ENCODE measurements around the gene AGT.

The AGT gene

DNA sequence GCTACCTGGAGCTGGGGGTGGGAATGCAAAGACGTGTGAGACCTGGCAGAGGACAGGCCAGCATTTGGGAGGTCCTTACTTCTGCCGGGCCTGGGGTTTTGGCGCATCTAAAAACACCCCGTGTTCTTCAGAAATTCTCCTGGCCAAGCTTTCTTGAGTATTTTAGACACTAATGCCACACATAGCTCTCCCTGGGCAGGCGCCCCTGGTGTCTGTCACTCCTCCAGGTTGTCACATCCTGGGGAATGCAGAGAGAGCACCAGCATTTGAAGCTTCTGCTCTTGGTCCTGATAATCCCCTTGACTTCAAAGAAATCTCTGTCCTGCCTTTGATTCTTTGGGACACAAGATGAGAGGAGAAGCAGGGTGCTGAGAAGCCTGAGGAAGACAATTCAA lies 39.3 kb upstream of the AGT start:
- H3K9me3 ChIP-seq (ENCODE audit: control insufficient read depth, low read length), result no peaks in the 10 kb centered on the region
- peaks cover 30% of the 10 kb centered on the region for H3K4me1 ChIP-seq (ENCODE audit: control insufficient read depth, insufficient read depth, low read length)
- no peaks in the 10 kb centered on the region for H3K36me3 ChIP-seq (ENCODE audit: control insufficient read depth, insufficient read depth, low read length)
- no peak overlapping the region for H3K4me3 ChIP-seq (ENCODE audit: insufficient read depth, low read depth, low read length)
- 82 to 83% methylated on average over 5 of the region's 5 CpGs for WGBS, 2 experiments
- H3K27me3 ChIP-seq (ENCODE audit: control insufficient read depth, insufficient read depth, low read length, poor library complexity, severe bottlenecking), result no peaks in the 10 kb centered on the region
- H3K27ac ChIP-seq (ENCODE audit: insufficient read depth, low read depth, low read length, poor library complexity, severe bottlenecking), result peak overlapping the region; percentile 87

DNA sequence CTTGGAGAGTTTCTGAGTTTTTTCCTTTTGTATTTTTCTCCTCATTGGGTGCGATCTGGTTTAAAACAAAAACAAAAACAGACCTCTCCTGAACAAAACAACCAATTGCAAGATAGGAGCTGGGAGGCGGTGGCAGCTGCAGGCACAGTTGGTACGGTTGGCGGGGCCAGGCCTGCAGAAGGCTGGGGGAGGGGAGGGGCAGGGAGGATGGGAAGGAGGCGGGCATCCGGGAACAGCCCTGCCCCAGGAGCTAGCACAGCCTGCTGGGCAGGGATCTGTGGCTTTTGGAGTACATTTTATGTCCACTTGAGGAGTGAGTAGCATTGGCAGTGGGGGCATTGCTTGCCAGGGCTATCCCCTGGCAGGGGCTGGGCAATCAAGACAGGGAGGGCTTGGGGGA lies 38.5 kb upstream of the AGT start:
- Histone ChIP-seq H3K9me3 (ENCODE audit: control insufficient read depth, low read length) (no peaks in the 10 kb centered on the region), H3K27me3 (ENCODE audit: control insufficient read depth, insufficient read depth, low read length, poor library complexity, severe bottlenecking) (no peaks in the 10 kb centered on the region), H3K4me3 (ENCODE audit: insufficient read depth, low read depth, low read length) (no peak overlapping the region), H3K4me1 (ENCODE audit: control insufficient read depth, insufficient read depth, low read length) (peaks cover 30% of the 10 kb centered on the region), H3K36me3 (ENCODE audit: control insufficient read depth, insufficient read depth, low read length) (no peaks in the 10 kb centered on the region), H3K27ac (ENCODE audit: insufficient read depth, low read depth, low read length, poor library complexity, severe bottlenecking) (no peak overlapping the region)
- 47 to 55% methylated on average over 5 to 6 of the region's 6 CpGs for WGBS, 2 experiments

DNA sequence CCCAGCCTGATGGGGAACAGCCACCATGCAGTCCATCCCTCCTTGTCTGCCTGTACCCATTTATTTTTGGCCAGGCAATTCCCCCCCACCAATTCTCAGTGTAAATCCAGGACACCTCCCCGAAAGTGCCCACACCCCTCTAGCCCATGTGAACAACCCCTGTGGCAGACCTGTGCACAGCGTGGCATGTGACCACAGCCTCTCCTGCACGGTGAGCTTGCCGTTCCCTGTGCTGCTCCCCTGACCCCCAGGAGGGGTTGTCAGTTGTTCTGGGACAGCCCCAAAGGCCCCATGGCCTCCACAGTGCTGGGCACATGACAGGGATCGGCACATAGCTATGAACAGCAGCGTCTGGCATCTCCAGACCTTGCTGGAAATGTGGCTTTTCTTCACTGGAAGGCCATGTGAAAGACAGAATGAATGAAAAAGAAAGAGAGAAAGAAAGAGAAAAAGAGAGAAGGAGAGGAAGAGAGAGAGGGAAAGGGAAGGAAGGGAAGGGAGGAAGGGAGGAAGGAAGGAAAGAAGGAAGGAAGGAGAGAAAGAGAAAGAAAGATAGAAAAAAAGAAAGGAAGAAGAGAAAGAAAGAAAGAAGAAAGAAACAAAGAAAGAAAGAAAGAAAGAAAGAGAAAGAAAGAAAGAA lies 37.2 kb upstream of the AGT start:
- Histone ChIP-seq H3K36me3 (ENCODE audit: control insufficient read depth, insufficient read depth, low read length) (no peaks in the 10 kb centered on the region), H3K27me3 (ENCODE audit: control insufficient read depth, insufficient read depth, low read length, poor library complexity, severe bottlenecking) (no peaks in the 10 kb centered on the region), H3K9me3 (ENCODE audit: control insufficient read depth, low read length) (no peaks in the 10 kb centered on the region), H3K4me3 (ENCODE audit: insufficient read depth, low read depth, low read length) (no peak overlapping the region), H3K27ac (ENCODE audit: insufficient read depth, low read depth, low read length, poor library complexity, severe bottlenecking) (no peak overlapping the region), H3K4me1 (ENCODE audit: control insufficient read depth, insufficient read depth, low read length) (peaks cover 30% of the 10 kb centered on the region)
- WGBS, 2 experiments, result 83 to 86% methylated on average over 6 of the region's 6 CpGs

DNA sequence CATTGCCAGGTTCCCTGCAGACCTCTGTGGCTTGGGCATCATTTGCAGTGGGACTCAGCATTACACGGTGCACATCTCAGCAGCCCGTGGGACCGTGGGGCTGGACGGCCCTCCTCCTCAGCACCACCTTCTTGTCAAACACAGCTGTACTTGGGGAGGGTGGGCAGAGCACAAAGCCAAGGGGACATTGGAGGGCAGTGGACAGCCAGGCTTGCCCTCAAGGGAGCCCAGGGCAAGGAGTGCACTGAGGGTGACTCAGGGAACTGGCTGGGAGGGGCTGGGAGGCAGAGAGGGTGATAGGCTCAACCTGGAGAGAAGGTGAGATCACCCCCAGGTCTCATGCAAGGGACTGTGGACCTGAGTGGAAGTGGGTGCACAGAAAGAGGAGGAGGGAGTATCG lies 36.7 kb upstream of the AGT start:
- WGBS, 2 experiments, result 84 to 87% methylated on average over 5 of the region's 5 CpGs
- no peak overlapping the region for H3K4me3 ChIP-seq (ENCODE audit: insufficient read depth, low read depth, low read length)
- H3K9me3 ChIP-seq (ENCODE audit: control insufficient read depth, low read length), result no peaks in the 10 kb centered on the region
- H3K4me1 ChIP-seq (ENCODE audit: control insufficient read depth, insufficient read depth, low read length), result peaks cover 30% of the 10 kb centered on the region
- H3K27me3 ChIP-seq (ENCODE audit: control insufficient read depth, insufficient read depth, low read length, poor library complexity, severe bottlenecking), result no peaks in the 10 kb centered on the region
- no peak overlapping the region for H3K27ac ChIP-seq (ENCODE audit: insufficient read depth, low read depth, low read length, poor library complexity, severe bottlenecking)
- no peaks in the 10 kb centered on the region for H3K36me3 ChIP-seq (ENCODE audit: control insufficient read depth, insufficient read depth, low read length)

DNA sequence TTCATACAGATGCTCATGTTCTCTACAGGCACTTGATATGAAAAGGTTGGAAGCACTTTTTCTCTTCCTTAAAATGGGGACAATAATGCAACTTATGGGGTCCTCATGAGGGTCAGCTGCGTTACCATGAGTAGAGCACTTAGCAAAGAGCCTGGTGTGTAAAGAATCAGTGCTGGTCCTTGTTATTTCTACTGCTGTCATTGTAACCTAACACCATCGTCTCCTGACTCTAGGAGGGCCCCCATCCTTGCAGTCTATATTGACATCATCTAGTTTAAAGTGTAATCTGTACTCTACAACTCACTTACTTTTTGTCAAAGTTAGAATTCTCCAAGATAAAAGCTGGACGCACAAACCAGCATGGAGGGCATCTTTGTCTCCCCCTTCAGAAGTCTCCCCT lies 35.7 kb upstream of the AGT start:
- Histone ChIP-seq H3K4me1 (ENCODE audit: control insufficient read depth, insufficient read depth, low read length) (peaks cover 40% of the 10 kb centered on the region), H3K9me3 (ENCODE audit: control insufficient read depth, low read length) (no peaks in the 10 kb centered on the region), H3K4me3 (ENCODE audit: insufficient read depth, low read depth, low read length) (no peak overlapping the region), H3K27me3 (ENCODE audit: control insufficient read depth, insufficient read depth, low read length, poor library complexity, severe bottlenecking) (no peaks in the 10 kb centered on the region), H3K36me3 (ENCODE audit: control insufficient read depth, insufficient read depth, low read length) (no peaks in the 10 kb centered on the region), H3K27ac (ENCODE audit: insufficient read depth, low read depth, low read length, poor library complexity, severe bottlenecking) (no peak overlapping the region)
- WGBS, 2 experiments, result 88 to 94% methylated on average over 3 of the region's 3 CpGs

DNA sequence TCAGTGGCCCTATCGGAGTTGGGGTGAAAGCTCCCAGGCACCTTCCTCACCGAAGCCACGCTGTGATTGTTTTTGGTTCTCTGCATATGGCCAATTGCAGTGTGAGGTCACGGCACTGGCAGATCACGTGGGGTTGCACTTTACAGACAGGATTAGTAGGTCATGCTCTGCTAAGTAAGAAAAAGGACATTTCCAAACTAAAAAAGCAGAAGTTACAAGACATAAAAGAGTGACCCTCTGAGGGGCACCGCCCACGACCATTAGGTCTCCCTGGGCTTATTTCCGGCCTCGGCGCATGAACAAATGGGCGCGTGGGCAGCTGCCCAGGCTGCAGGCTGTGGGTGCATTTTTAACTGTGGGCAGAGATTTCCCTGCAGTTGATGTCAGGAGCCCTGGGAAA lies 35.2 kb upstream of the AGT start:
- H3K27me3 ChIP-seq (ENCODE audit: control insufficient read depth, insufficient read depth, low read length, poor library complexity, severe bottlenecking), result no peaks in the 10 kb centered on the region
- WGBS, 2 experiments, result 86 to 89% methylated on average over 12 of the region's 12 CpGs

DNA sequence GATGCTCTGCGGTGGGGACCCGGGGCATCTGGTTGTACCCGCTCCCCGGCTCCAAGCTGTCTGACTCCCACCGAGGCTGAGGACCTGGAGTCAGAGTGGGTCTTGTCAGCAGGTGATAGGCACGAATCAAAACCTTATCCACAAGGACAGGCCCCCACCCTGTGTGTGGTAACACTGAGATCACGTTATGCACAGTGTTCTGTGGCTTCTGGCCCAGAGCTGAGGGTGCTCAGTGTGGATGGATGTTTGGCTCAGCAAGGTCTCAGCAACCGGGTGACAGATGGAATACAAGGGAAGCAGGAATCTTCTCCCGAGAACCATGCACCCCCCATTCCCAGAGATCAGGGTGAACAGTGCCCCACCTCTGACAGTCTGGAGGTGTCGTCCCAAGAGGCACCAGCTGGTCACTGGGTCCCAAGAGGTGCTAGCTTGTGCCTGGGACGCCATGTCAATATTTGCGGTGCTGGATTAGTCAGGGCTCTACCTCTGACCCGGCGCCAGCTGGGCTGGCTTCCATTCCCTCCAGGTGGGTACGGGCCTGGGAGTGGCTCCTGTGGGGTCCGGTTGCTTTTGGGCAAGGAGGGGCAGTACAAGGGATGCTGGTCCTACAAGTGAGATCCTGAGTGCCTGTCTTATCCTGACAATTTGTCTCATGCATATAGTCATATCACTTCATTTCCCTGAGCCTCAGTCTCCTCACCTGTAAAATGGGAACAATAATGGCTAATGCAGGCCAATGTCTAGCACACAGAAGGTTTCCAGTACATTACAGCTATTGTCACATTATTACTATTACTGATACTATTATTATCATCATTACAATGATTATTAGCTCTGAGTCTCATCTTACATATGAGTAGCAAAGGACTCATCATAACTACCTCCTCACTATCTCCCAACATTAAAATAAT lies 34.2 kb upstream of the AGT start:
- Histone ChIP-seq H3K27me3 (ENCODE audit: control insufficient read depth, insufficient read depth, low read length, poor library complexity, severe bottlenecking) (no peaks in the 10 kb centered on the region), H3K4me3 (ENCODE audit: insufficient read depth, low read depth, low read length) (no peak overlapping the region), H3K27ac (ENCODE audit: insufficient read depth, low read depth, low read length, poor library complexity, severe bottlenecking) (no peak overlapping the region), H3K36me3 (ENCODE audit: control insufficient read depth, insufficient read depth, low read length) (no peaks in the 10 kb centered on the region), H3K4me1 (ENCODE audit: control insufficient read depth, insufficient read depth, low read length) (peaks cover 39% of the 10 kb centered on the region), H3K9me3 (ENCODE audit: control insufficient read depth, low read length) (no peaks in the 10 kb centered on the region)
- 84 to 85% methylated on average over 16 of the region's 16 CpGs for WGBS, 2 experiments

More for the DNA sequence above, 35.2 kb upstream of the AGT start:
- Histone ChIP-seq H3K27ac (ENCODE audit: insufficient read depth, low read depth, low read length, poor library complexity, severe bottlenecking) (no peak overlapping the region), H3K4me1 (ENCODE audit: control insufficient read depth, insufficient read depth, low read length) (peaks cover 43% of the 10 kb centered on the region), H3K9me3 (ENCODE audit: control insufficient read depth, low read length) (no peaks in the 10 kb centered on the region), H3K36me3 (ENCODE audit: control insufficient read depth, insufficient read depth, low read length) (no peaks in the 10 kb centered on the region), H3K4me3 (ENCODE audit: insufficient read depth, low read depth, low read length) (no peak overlapping the region)

DNA sequence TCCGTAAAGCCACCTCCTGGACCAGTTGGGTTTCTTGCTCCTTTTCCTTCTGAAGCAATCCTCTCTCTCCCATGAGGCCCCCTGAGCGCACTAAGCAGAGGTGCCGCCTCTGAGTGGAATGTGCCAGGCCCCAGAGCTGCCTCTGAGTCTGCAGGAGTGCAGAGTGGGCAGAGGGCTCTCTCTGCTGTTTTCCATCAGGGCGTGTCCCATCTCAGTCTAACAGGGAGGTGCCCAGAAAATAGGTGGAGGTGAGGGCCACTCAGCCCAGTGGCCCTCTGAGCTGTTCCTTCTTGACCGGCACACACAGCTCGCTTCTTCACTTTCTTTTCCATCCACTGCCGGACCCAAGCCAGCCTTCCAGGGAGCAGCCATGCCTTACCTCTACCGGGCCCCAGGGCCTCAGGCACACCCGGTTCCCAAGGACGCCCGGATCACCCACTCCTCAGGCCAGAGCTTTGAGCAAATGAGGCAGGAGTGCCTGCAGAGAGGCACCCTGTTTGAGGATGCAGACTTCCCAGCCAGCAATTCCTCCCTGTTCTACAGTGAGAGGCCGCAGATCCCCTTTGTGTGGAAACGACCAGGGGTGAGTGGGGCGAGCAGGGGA lies 33.3 kb upstream of the AGT start, which contains the start of gene CAPN9:
Gene CAPN9 (plus strand): TSS at position 262 of the 604 bp plus-strand sequence. CDS start 109 bp downstream, at position 371.
- H3K36me3 ChIP-seq (ENCODE audit: control insufficient read depth, insufficient read depth, low read length), result no peaks in the 10 kb centered on the region
- no peak within 1 kb of the TSS for H3K4me3 ChIP-seq (ENCODE audit: insufficient read depth, low read depth, low read length)
- H3K9me3 ChIP-seq (ENCODE audit: control insufficient read depth, low read length), result no peaks in the 10 kb centered on the region
- WGBS, 2 experiments, result 87 to 89% methylated on average over 14 of the region's 14 CpGs
- no peaks in the 10 kb centered on the region for H3K27me3 ChIP-seq (ENCODE audit: control insufficient read depth, insufficient read depth, low read length, poor library complexity, severe bottlenecking)
- H3K27ac ChIP-seq (ENCODE audit: insufficient read depth, low read depth, low read length, poor library complexity, severe bottlenecking), result no peak within 1 kb of the TSS
- H3K4me1 ChIP-seq (ENCODE audit: control insufficient read depth, insufficient read depth, low read length), result peaks cover 30% of the 10 kb centered on the region

DNA sequence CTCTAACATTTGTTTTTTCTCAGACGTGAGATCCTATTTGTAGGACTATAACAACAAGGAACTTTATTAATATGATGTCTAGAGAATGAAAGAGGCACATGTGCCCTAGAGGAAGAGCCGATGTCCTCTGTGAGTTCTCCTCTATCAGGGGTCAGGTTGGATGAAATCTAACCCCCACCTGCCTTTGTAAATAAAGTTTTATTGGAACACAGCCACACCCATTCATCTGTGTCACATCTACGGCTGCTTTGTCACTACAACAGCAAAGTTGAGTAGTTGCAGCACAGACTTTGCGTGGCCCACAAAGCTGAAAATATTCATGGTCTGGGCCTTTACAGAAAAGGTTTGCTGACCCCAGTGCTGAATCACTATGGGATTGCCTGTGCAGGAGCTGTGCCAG lies 32.7 kb upstream of the AGT start:
- no peaks in the 10 kb centered on the region for H3K36me3 ChIP-seq (ENCODE audit: control insufficient read depth, insufficient read depth, low read length)
- H3K27me3 ChIP-seq (ENCODE audit: control insufficient read depth, insufficient read depth, low read length, poor library complexity, severe bottlenecking), result no peaks in the 10 kb centered on the region
- H3K9me3 ChIP-seq (ENCODE audit: control insufficient read depth, low read length), result no peaks in the 10 kb centered on the region
- WGBS, 2 experiments, result 89 to 96% methylated on average over 3 to 4 of the region's 4 CpGs
- H3K4me1 ChIP-seq (ENCODE audit: control insufficient read depth, insufficient read depth, low read length), result peaks cover 26% of the 10 kb centered on the region
- H3K4me3 ChIP-seq (ENCODE audit: insufficient read depth, low read depth, low read length), result no peak overlapping the region
- H3K27ac ChIP-seq (ENCODE audit: insufficient read depth, low read depth, low read length, poor library complexity, severe bottlenecking), result no peak overlapping the region

DNA sequence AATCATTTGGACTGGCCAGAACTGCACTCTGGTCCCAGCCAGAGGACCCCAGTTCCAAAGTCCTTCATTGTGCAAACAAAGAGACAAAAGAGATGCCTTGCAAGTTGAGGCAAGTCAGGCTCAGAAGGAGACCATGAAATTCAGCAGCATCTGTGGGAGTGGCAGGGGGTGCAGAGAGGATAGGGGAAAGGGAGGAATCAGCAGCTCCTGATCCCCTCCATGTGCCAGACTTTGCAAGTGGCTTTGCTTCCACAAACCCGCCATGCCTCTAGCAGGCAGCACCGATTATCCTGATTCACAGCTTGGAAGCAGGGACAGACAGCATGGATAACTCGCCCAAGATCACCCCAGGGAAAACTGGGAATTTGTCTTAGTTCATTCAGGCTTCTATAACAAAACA lies 31.1 kb upstream of the AGT start:
- Histone ChIP-seq H3K36me3 (ENCODE audit: control insufficient read depth, insufficient read depth, low read length) (no peaks in the 10 kb centered on the region), H3K4me3 (ENCODE audit: insufficient read depth, low read depth, low read length) (no peak overlapping the region), H3K4me1 (ENCODE audit: control insufficient read depth, insufficient read depth, low read length) (peaks cover 26% of the 10 kb centered on the region), H3K27me3 (ENCODE audit: control insufficient read depth, insufficient read depth, low read length, poor library complexity, severe bottlenecking) (no peaks in the 10 kb centered on the region), H3K9me3 (ENCODE audit: control insufficient read depth, low read length) (no peaks in the 10 kb centered on the region), H3K27ac (ENCODE audit: insufficient read depth, low read depth, low read length, poor library complexity, severe bottlenecking) (no peak overlapping the region)
- WGBS, 2 experiments, result 64% methylated on average over 3 of the region's 3 CpGs

Measured in ectodermal cell (in vitro differentiated cells).